Measurements from ENCODE around the gene MRPS11. TPM values are rescaled to one million over a fixed set of nuclear protein-coding genes. Genes with fewer than 3 reads are reported as not detected.

The MRPS11 gene
- polyA plus RNA-seq, 1 donor from 2014 or later, result 57.5 TPM

- H3K27me3 ChIP-seq (ENCODE audit: insufficient read depth, low read depth, low read length), result no peaks in the 10 kb centered on the region
- no peaks in the 10 kb centered on the region for H3K9me2 ChIP-seq (ENCODE audit: insufficient read depth, low read length)
- no peak overlapping the region for H2AFZ ChIP-seq (ENCODE audit: low read depth, low read length)
- no peak overlapping the region for H3K4me3 ChIP-seq (ENCODE audit: low read length)
- no peaks in the 10 kb centered on the region for H3F3A ChIP-seq (ENCODE audit: insufficient read depth, low read length, poor library complexity, severe bottlenecking)
- H3K27ac ChIP-seq (ENCODE audit: low read length), result no peak overlapping the region
- H3K9ac ChIP-seq (ENCODE audit: low read length), result no peak overlapping the region
- H3K9me3 ChIP-seq (ENCODE audit: low read length), result no peaks in the 10 kb centered on the region
- TF ChIP-seq EP300 (conservative IDR thresholded peaks at IDR 0.05; ENCODE audit: poor library complexity, severe bottlenecking) (no peak), TAF1 (IDR thresholded peaks at IDR 0.05; ENCODE audit: low read depth) (no peak), MXI1 (conservative IDR thresholded peaks at IDR 0.05; ENCODE audit: poor library complexity, severe bottlenecking) (no peak), POLR2AphosphoS5 (IDR thresholded peaks at IDR 0.05) (no peak), EZH2 (IDR thresholded peaks at IDR 0.05; ENCODE audit: borderline replicate concordance, insufficient read depth, low read length, poor library complexity, severe bottlenecking) (no peak), RAD21 (conservative IDR thresholded peaks at IDR 0.05) (peak; percentile 86), SMC3 (conservative IDR thresholded peaks at IDR 0.05; ENCODE audit: poor library complexity) (peak; percentile 93)
- TF ChIP-seq, protein P1, sequence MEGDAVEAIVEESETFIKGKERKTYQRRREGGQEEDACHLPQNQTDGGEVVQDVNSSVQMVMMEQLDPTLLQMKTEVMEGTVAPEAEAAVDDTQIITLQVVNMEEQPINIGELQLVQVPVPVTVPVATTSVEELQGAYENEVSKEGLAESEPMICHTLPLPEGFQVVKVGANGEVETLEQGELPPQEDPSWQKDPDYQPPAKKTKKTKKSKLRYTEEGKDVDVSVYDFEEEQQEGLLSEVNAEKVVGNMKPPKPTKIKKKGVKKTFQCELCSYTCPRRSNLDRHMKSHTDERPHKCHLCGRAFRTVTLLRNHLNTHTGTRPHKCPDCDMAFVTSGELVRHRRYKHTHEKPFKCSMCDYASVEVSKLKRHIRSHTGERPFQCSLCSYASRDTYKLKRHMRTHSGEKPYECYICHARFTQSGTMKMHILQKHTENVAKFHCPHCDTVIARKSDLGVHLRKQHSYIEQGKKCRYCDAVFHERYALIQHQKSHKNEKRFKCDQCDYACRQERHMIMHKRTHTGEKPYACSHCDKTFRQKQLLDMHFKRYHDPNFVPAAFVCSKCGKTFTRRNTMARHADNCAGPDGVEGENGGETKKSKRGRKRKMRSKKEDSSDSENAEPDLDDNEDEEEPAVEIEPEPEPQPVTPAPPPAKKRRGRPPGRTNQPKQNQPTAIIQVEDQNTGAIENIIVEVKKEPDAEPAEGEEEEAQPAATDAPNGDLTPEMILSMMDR (IDR thresholded peaks at IDR 0.05; ENCODE audit: poor library complexity, severe bottlenecking), result peak; percentile 86
- TF ChIP-seq, protein P2, sequence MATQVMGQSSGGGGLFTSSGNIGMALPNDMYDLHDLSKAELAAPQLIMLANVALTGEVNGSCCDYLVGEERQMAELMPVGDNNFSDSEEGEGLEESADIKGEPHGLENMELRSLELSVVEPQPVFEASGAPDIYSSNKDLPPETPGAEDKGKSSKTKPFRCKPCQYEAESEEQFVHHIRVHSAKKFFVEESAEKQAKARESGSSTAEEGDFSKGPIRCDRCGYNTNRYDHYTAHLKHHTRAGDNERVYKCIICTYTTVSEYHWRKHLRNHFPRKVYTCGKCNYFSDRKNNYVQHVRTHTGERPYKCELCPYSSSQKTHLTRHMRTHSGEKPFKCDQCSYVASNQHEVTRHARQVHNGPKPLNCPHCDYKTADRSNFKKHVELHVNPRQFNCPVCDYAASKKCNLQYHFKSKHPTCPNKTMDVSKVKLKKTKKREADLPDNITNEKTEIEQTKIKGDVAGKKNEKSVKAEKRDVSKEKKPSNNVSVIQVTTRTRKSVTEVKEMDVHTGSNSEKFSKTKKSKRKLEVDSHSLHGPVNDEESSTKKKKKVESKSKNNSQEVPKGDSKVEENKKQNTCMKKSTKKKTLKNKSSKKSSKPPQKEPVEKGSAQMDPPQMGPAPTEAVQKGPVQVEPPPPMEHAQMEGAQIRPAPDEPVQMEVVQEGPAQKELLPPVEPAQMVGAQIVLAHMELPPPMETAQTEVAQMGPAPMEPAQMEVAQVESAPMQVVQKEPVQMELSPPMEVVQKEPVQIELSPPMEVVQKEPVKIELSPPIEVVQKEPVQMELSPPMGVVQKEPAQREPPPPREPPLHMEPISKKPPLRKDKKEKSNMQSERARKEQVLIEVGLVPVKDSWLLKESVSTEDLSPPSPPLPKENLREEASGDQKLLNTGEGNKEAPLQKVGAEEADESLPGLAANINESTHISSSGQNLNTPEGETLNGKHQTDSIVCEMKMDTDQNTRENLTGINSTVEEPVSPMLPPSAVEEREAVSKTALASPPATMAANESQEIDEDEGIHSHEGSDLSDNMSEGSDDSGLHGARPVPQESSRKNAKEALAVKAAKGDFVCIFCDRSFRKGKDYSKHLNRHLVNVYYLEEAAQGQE (IDR thresholded peaks at IDR 0.05; ENCODE audit: borderline replicate concordance), result no peak
- H4K20me1 ChIP-seq (ENCODE audit: insufficient read depth), result no peaks in the 10 kb centered on the region
- H3K4me2 ChIP-seq (ENCODE audit: low read length), result no peak overlapping the region
- no peaks in the 10 kb centered on the region for H3K36me3 ChIP-seq (ENCODE audit: insufficient read depth, low read length)
- H3K79me2 ChIP-seq (replicated peaks; ENCODE audit: insufficient read depth, low read length), result no peaks in the 10 kb centered on the region
Measured at GRCh38 chr15:88454867-88455810, 12.4 kb upstream of the MRPS11 start.

DNA sequence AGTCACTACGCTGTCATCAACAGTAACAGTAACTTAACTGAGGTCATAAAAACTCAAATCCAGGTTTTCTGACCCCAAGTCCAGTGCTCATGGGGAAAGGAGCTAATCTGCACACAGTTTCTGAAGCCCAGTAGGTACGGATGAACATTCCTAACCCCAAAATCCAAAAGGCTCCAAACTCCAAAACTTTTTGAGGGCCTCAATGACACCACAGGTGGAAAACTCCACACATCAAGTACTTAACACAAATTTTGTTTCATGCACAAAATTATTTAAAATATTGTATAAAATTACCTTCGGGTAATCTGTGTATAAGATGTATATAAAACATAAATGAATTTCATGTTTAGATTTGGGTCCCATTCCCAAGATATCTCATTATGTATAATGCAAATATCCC is 10.8 kb upstream of the MRPS11 start:
- Histone ChIP-seq H2AFZ (ENCODE audit: low read depth, low read length) (no peak overlapping the region), H3F3A (ENCODE audit: insufficient read depth, low read length, poor library complexity, severe bottlenecking) (no peaks in the 10 kb centered on the region), H3K79me2 (replicated peaks; ENCODE audit: insufficient read depth, low read length) (no peaks in the 10 kb centered on the region), H3K9me2 (ENCODE audit: insufficient read depth, low read length) (no peaks in the 10 kb centered on the region), H3K4me3 (ENCODE audit: low read length) (no peak overlapping the region), H3K9ac (ENCODE audit: low read length) (no peak overlapping the region), H3K27ac (ENCODE audit: low read length) (no peak overlapping the region), H3K36me3 (ENCODE audit: insufficient read depth, low read length) (peaks cover 5% of the 10 kb centered on the region), H3K9me3 (ENCODE audit: low read length) (no peaks in the 10 kb centered on the region), H3K4me2 (ENCODE audit: low read length) (no peak overlapping the region), H3K27me3 (ENCODE audit: insufficient read depth, low read depth, low read length) (no peaks in the 10 kb centered on the region), H4K20me1 (ENCODE audit: insufficient read depth) (no peaks in the 10 kb centered on the region)
- TF ChIP-seq MXI1 (conservative IDR thresholded peaks at IDR 0.05; ENCODE audit: poor library complexity, severe bottlenecking) (no peak), TAF1 (IDR thresholded peaks at IDR 0.05; ENCODE audit: low read depth) (no peak), SMC3 (conservative IDR thresholded peaks at IDR 0.05; ENCODE audit: poor library complexity) (no peak), EZH2 (IDR thresholded peaks at IDR 0.05; ENCODE audit: borderline replicate concordance, insufficient read depth, low read length, poor library complexity, severe bottlenecking) (no peak), POLR2AphosphoS5 (IDR thresholded peaks at IDR 0.05) (no peak), RAD21 (conservative IDR thresholded peaks at IDR 0.05) (no peak), EP300 (conservative IDR thresholded peaks at IDR 0.05; ENCODE audit: poor library complexity, severe bottlenecking) (no peak)
- TF ChIP-seq, protein P2 (IDR thresholded peaks at IDR 0.05; ENCODE audit: borderline replicate concordance), result no peak
- TF ChIP-seq, protein P1 (IDR thresholded peaks at IDR 0.05; ENCODE audit: poor library complexity, severe bottlenecking), result no peak

Data from neural cell (in vitro differentiated cells).